Muscle layer of colon (tissue), 2 donors: ENCODE data around the gene PRRC2B.
A peak's percentile ranks its signal among the peaks of the same experiment; 100 is the strongest.

Source experiments
- H3K27ac ChIP-seq: one replicate; pipeline ENCODE4 v1.7.0; 2013; ENCODE audit warnings: low read depth, mild to moderate bottlenecking, low read length, moderate library complexity
- H3K27me3 ChIP-seq, 2 donors: one replicate each; pipeline ENCODE4 v1.7.0; 2013; ENCODE audit warnings: low read length in 2 of 2, mild to moderate bottlenecking in 2 of 2; ENCODE audit not compliant: insufficient read depth in 2 of 2, control insufficient read depth in 1 of 2
- H3K36me3 ChIP-seq: one replicate; pipeline ENCODE4 v1.7.0; 2013; ENCODE audit warnings: mild to moderate bottlenecking, low read length; ENCODE audit not compliant: insufficient read depth
- H3K4me1 ChIP-seq: one replicate; pipeline ENCODE4 v1.7.0; 2013; ENCODE audit warnings: mild to moderate bottlenecking, low read length; ENCODE audit not compliant: insufficient read depth
- H3K4me3 ChIP-seq, 2 donors: one replicate each; pipeline ENCODE4 v1.7.0; 2013; ENCODE audit warnings: low read length in 2 of 2, low read depth in 1 of 2, mild to moderate bottlenecking in 1 of 2, moderate library complexity in 1 of 2
- H3K9ac ChIP-seq: one replicate; pipeline ENCODE4 v1.7.0; 2013; ENCODE audit warnings: low read length
- H3K9me3 ChIP-seq: one replicate; pipeline ENCODE4 v1.7.0; 2013; ENCODE audit warnings: mild to moderate bottlenecking, low read length
- donor health status: abdominal sarcoma.
- donor health status: Adenocarcinoma of cecum.

The PRRC2B gene

GRCh38 chr9:131475956-131476776 is 82.3 kb downstream of the PRRC2B start:
- Histone ChIP-seq H3K27me3 (no peaks in the 10 kb centered on the region), H3K4me3 (no peak overlapping the region), H3K27ac (no peak overlapping the region), H3K36me3 (peaks cover 89% of the 10 kb centered on the region), H3K9ac (no peak overlapping the region), H3K9me3 (no peaks in the 10 kb centered on the region), H3K4me1 (no peaks in the 10 kb centered on the region)

- Histone ChIP-seq H3K9me3 (no peaks in the 10 kb centered on the region), H3K27ac (no peak overlapping the region), H3K4me1 (peaks cover 3% of the 10 kb centered on the region), H3K9ac (no peak overlapping the region), H3K27me3 (no peaks in the 10 kb centered on the region), H3K36me3 (peaks cover 90% of the 10 kb centered on the region), H3K4me3 (no peak overlapping the region)
Measured at GRCh38 chr9:131476777-131477345, 83.0 kb downstream of the PRRC2B start.

DNA sequence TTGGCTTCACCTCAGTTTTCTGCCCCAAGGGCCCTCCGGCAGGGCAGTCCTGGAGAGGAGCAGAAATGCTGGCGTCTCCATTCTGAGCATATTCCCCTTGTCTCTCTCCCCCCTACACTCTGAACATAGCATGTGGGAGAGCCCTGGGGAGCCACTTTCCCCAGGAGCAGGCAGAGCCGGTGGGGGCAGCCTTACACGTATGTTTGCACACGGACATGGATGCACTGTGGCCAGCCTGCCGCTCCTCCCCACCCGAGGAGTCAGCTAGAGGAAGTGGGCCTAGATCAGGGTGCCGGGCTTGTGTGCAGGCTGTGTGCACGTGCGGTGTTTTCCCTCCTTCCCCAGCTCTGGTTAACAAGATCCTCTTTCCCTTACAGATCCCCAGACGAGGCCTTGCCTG is 83.5 kb downstream of the PRRC2B start:
- no peaks in the 10 kb centered on the region for H3K9me3 ChIP-seq
- peaks cover 92% of the 10 kb centered on the region for H3K36me3 ChIP-seq
- peaks cover 8% of the 10 kb centered on the region for H3K4me1 ChIP-seq
- no peak overlapping the region for H3K27ac ChIP-seq
- no peaks in the 10 kb centered on the region for H3K27me3 ChIP-seq
- H3K9ac ChIP-seq: no peak overlapping the region
- no peak overlapping the region for H3K4me3 ChIP-seq

DNA sequence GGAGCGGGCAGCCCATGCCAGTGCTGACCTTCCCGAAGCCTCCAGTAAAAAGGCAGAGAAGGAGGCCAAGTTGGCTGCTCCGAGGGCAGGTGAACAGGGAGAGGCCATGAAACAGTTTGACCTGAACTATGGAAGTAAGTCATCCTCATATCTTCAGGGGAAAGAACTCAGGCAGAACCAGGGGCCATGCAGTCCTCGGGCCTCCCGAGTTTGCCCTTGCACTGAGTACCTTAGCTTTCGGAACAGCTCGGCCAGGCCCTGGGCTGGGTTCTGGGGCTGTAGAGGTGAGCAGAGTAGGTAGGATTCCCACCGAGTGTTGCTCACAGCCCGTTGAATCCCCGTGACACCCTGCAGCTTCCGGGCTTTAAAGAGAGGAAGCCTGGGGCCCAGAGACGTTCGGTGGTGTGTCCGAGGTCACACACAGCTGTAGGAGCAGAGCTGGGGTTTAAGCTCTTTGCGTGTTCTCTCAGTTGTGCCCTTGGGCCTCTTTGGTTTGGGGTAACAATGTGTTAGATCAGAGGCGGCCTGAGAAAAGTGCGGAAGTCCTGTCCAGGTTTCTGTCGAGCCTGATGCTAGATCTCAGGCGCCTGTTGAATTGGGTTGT is 84.0 kb downstream of the PRRC2B start:
- Histone ChIP-seq H3K27ac (no peak overlapping the region), H3K4me1 (peaks cover 14% of the 10 kb centered on the region)

DNA sequence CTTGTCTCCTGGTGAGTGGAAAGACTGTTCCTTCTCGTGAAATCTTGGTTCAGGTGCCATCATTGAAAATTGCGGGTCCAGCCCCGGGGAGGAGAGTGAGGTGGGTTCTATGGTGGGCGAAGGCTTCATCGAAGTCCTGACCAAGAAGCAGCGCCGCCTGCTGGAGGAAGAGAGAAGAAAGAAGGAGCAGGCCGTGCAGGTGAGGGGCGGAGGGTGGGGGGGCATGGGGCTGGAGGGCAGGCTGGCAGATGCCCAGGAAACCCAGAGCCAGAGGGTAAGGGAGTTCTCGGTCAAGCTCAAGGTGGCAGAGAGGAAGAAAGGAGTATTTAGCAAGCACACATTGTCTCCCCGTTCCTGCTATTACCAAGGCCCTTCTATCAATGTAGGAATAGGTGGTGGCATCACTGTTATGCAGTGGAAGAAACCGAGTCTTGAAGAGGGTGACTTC is 84.6 kb downstream of the PRRC2B start:
- no peak overlapping the region for H3K4me3 ChIP-seq
- H3K4me1 ChIP-seq: peaks cover 18% of the 10 kb centered on the region
- H3K9ac ChIP-seq: no peak overlapping the region
- peaks cover 93% of the 10 kb centered on the region for H3K36me3 ChIP-seq
- no peak overlapping the region for H3K27ac ChIP-seq
- H3K27me3 ChIP-seq: no peaks in the 10 kb centered on the region
- no peaks in the 10 kb centered on the region for H3K9me3 ChIP-seq

More for the DNA sequence above, 84.0 kb downstream of the PRRC2B start:
- Histone ChIP-seq H3K9me3 (no peaks in the 10 kb centered on the region), H3K4me3 (no peak overlapping the region), H3K9ac (no peak overlapping the region), H3K36me3 (peaks cover 93% of the 10 kb centered on the region), H3K27me3 (no peaks in the 10 kb centered on the region)

- Histone ChIP-seq H3K4me1 (peaks cover 23% of the 10 kb centered on the region), H3K9me3 (no peaks in the 10 kb centered on the region), H3K36me3 (peaks cover 93% of the 10 kb centered on the region), H3K4me3 (no peak overlapping the region), H3K27ac (no peak overlapping the region), H3K9ac (no peak overlapping the region), H3K27me3 (no peaks in the 10 kb centered on the region)
Measured at GRCh38 chr9:131478911-131479310, 85.0 kb downstream of the PRRC2B start.

- Histone ChIP-seq H3K4me1 (peaks cover 27% of the 10 kb centered on the region), H3K27ac (no peak overlapping the region), H3K4me3 (no peak overlapping the region), H3K27me3 (no peaks in the 10 kb centered on the region), H3K9me3 (no peaks in the 10 kb centered on the region), H3K9ac (no peak overlapping the region), H3K36me3 (peaks cover 93% of the 10 kb centered on the region)
Measured at GRCh38 chr9:131480258-131480657, 86.4 kb downstream of the PRRC2B start.

- peaks cover 27% of the 10 kb centered on the region for H3K4me1 ChIP-seq
- H3K36me3 ChIP-seq: peaks cover 93% of the 10 kb centered on the region
- H3K27ac ChIP-seq: peak overlapping the region; percentile 62
Measured at GRCh38 chr9:131481441-131482342, 87.8 kb downstream of the PRRC2B start.

GRCh38 chr9:131482343-131483006 is 88.6 kb downstream of the PRRC2B start:
- Histone ChIP-seq H3K36me3 (peaks cover 93% of the 10 kb centered on the region), H3K9ac (no peak overlapping the region), H3K27ac (peak overlapping the region; percentile 62)

More at GRCh38 chr9:131481441-131482342, 87.8 kb downstream of the PRRC2B start:
- H3K4me3 ChIP-seq: no peak overlapping the region
- no peaks in the 10 kb centered on the region for H3K27me3 ChIP-seq
- H3K9me3 ChIP-seq: no peaks in the 10 kb centered on the region
- H3K9ac ChIP-seq: no peak overlapping the region

DNA sequence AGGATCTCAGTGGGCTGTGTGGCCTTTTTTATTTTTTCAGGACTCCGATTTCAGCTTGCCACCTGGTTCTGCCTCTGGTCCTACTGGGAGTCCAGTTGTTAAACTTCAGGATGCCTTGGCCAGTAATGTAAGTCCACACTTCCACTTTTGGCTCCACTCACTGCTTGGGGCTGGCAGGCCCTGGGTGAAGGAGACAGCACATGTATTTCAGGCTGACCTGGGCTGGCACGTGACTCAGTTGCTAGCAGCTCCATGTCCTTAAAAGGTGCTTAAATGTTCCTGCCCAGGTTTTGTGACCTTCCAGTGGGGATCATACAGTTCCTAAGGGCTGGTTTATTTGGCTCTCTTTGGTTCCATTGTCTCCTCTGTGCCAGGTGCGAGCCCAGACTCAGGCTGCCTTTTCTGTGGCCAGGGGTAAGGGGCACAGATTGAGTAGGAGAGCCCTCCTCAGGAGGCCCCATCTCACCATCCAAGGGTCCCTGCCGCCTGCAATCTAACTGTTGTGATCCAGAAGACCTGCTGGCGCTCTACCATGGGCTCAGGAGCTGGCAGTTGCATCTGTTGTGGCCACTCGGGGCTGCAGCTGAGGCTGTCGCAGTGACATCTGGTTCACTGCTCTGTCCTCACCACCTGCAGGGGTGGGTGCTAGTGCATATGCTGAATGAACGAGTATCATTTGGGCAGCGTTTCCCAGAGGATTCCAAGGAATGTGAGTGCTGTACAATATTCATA is 89.6 kb downstream of the PRRC2B start:
- peaks cover 93% of the 10 kb centered on the region for H3K36me3 ChIP-seq
- H3K4me3 ChIP-seq: no peak overlapping the region
- no peak overlapping the region for H3K9ac ChIP-seq
- H3K27ac ChIP-seq: peak overlapping the region; percentile 62
- H3K4me1 ChIP-seq: peaks cover 27% of the 10 kb centered on the region
- H3K9me3 ChIP-seq: no peaks in the 10 kb centered on the region
- no peaks in the 10 kb centered on the region for H3K27me3 ChIP-seq

More at GRCh38 chr9:131482343-131483006, 88.6 kb downstream of the PRRC2B start:
- H3K9me3 ChIP-seq: no peaks in the 10 kb centered on the region
- H3K4me3 ChIP-seq: no peak overlapping the region
- H3K4me1 ChIP-seq: peaks cover 27% of the 10 kb centered on the region
- H3K27me3 ChIP-seq: no peaks in the 10 kb centered on the region
